Middle frontal gyrus (tissue), 1 donor: Measurements from ENCODE around the gene PTGIR.

Source experiments
- DNase-seq: peaks from one replicate; pipeline ENCODE4 v3.0.0-alpha.2; 2015; ENCODE audit warnings: low spot score; ENCODE audit errors: extremely low spot score

The PTGIR gene, protein sequence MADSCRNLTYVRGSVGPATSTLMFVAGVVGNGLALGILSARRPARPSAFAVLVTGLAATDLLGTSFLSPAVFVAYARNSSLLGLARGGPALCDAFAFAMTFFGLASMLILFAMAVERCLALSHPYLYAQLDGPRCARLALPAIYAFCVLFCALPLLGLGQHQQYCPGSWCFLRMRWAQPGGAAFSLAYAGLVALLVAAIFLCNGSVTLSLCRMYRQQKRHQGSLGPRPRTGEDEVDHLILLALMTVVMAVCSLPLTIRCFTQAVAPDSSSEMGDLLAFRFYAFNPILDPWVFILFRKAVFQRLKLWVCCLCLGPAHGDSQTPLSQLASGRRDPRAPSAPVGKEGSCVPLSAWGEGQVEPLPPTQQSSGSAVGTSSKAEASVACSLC

DNA sequence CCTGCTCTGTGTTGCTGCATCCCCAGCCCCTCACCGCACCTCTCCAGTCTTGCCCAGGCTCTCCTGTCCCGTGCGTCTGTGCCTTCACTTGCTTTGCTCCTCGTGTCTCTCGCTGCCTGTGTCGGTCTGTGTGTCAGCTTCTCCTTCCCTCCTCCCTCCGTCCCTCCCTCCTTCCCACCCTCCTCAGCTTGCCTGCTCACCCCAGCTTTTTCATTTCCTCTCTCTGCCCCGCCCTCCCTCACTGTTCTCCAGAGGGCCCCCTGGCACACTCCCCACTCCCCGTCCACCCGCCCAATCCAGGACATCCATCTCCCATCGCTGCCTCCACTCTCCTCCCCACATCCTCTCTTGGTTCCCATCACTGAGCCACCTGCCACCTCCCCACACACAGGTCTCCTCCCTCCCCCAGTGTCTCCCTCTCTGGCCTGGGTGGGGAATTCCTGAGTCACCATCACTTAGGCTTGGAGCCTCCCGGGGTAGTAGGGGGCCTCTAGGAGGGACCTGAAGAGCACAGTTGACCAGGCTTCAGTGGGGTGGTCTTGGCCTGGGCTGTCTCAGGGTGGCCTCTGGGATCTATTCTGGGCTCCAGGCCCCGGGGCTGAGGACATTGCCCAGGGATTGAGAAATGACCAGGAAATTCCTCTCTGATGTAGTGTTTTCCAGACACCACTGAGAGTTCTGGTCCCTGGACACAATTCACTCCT lies at the start of gene PTGIR:
PTGIR (minus strand) TSS at position 132 of the 704 bp plus-strand sequence. CDS start 864 bp downstream, outside the sequence.
- no peak for DNase-seq

DNA sequence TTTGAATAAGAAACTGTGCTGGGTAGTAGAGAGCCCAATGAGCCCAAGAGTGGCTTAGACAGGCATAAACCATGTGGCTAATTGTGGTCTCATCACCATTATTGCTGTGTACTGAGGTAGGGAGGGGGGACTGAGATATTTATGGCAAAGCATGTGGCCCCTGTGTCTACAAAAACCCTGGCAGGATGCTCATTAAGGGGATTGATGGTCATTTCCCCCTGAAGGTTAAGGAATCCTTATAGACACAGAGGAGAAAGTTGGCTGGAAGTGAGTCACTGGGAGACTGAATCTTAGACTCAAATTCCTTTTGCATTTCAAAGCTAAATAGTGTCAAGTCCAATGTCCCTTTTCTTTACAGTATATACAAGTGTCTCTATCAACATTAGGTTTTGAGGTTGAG lies 45.9 kb upstream of the PTGIR start:
- DNase-seq: no peak

DNA sequence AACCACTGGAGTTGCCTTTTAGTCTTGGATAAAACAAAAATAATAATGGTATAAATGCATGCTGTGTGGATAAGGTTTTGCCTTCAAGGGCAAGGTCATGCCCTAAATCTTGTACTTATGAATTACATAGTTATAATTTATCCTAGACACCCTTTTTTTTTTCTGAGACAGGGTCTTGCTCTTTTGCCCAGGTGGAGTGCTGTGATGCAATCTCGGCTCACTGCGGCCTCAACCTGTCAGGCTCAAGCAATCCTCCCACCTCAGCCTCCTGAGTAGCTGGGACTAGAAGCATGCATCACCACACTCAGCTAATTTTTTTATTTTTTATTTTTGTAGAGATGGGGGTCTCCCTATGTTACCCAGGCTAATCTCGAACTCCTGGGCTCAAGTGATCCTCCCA lies 43.8 kb upstream of the PTGIR start:
- no peak for DNase-seq

DNA sequence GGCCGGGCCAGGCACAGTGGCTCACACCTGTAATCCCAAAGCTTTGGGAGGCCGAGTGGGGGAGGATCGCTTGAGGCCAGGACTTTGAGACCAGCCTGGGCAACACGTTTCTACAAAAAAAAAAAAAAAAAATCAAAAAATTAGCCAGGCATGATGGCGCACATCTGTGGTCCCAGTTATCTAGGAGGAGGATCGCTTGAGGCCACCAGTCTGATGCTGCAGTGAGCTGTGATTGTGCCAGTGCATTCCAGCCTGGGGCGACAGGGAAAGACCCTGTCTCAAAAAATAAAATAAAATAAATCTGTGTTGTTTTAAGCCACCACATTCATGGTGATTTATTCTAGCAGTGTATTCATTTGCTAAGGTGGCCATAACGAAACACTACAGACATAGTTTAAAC lies 40.2 kb upstream of the PTGIR start:
- no peak for DNase-seq

- peak; percentile 85 for DNase-seq
Observed at GRCh38 chr19:46661735-46662592, 37.1 kb upstream of the PTGIR start.

DNA sequence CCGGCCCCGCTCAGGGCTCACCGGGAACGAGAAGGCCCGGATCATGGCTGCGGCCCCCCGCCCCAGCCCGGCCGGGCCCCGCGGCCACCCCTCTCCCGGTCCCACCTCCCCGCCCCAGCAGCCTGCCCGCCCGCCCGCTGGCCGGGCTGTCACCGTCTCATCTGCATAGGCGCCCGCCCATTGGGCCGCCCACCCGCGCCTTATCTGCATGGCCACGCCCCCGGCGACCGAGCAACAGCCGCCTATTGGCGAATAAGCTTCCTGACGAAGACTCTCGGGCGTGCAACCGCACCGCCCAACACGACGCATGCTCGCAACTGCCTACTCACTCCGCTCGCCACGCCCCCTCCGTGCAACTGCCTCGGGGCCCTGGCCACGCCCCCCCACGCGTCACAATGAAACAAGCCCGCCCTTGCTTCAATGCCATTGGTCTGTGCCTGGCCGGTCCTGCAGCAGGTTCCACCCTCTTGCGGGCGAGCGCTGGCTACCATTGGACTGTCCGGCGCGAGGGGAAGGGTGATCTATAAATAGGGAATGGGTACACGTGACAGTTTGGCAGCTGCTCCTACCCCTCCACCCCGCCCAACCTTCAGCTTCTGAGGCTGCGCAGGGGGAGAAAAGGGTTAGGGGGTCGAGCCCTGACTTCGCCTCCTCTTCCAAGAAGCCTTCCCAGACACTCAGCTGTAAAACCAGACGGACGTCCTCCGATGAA lies 36.3 kb upstream of the PTGIR start, which contains the start of gene DACT3:
DACT3 (minus strand) TSS at position 163 of the 712 bp plus-strand sequence; CDS start at position 45, 118 bp downstream.
- peak; percentile 100 for DNase-seq

DNA sequence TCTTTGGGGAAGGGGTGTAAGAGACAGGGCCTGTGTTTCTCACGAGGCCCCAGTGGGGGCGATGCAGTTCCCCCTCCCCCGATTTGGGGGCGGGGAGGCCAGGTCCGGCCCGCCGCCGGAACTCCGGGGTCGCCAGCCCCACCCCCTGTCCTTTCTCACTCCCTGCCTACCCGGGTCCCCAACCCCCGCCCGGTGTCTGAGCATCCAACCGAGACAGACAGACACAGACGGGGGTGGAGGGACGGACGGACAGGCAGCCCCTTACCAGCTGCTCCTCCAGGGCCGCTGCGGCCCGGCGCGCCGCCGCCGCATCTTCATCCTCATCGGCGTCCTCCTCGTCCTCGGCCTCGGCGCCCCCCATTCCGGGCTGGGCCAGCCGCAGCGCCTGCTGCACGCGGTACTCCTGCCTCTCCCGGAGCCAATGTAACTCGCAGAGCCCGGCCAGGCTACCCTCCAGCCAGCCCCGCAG lies 35.7 kb upstream of the PTGIR start:
- no peak for DNase-seq

GRCh38 chr19:46660008-46660517 lies 35.2 kb upstream of the PTGIR start:
- no peak for DNase-seq

- DNase-seq: no peak
Observed at GRCh38 chr19:46659151-46660007, 34.5 kb upstream of the PTGIR start.

GRCh38 chr19:46656541-46656940 lies 31.7 kb upstream of the PTGIR start:
- no peak for DNase-seq

DNA sequence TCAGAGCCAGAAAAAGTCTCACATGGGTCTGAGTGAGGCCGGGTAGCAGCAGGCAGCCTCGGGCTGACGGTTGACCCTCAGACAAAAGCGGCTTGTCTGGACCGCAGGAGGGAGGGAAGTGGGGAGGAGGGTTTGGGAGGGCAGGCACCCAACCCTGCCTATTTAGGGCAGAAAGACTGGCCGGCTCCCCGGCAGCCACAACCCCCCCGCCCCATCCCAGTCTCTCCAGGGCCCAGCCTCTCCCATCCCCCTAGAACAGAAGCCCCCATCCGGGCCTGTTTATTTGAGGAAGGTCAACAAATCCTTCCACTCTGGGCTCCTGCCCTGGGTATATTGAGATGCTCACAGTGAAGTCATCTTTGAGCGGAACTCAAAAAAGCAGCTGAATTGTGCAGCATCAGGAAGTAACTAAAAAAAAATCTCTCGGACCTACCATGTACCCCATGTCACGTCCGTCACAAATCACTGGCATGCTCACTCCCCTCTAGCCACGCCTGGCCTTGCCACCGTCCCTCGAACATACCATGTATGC lies 29.8 kb upstream of the PTGIR start:
- no peak for DNase-seq

GRCh38 chr19:46650445-46650844 lies 25.6 kb upstream of the PTGIR start:
- no peak for DNase-seq

- DNase-seq: no peak
Observed at GRCh38 chr19:46648961-46649960, 24.4 kb upstream of the PTGIR start.

- no peak for DNase-seq
Observed at GRCh38 chr19:46648060-46648960, 23.4 kb upstream of the PTGIR start.

DNA sequence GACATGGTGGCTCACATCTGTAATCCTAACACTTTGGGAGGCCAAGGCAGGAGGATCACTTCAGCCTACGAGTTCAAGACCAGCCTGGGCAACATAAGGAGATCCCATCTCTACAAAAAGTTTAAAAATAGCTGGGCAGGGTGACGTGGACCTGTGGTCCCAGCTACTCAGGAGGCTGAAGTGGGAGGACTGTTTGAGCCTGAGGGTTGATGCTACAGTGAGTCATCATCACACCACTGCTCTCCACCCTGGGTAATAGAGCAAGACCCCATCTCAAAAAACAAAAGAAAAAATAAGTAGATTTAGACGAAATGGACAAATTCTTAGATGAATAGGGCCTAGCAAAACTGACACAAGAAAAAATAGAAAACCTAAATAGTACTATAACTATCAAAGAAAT lies 21.5 kb upstream of the PTGIR start:
- DNase-seq: no peak

- no peak for DNase-seq
Observed at GRCh38 chr19:46644720-46645119, 19.8 kb upstream of the PTGIR start.

DNA sequence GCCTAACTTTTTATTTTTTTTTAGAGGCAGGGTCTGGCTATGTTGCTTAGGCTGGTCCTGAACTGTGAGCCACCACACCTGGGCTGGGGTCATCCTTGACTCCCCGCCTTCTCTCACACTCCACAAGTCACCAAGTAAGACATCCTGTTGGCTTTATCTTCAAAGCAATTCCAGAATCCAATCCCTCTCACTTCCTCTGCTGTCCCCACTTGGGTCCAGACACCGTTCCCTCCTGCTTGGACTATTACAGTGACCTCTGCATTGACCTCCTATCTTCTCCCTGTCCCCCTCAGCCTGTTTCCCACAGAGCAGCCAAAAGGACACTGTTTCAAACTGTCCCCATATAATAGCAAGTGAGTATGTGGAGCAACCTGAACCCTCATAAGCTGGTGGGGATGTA lies 15.8 kb upstream of the PTGIR start:
- no peak for DNase-seq
